Lower leg skin (tissue), 3 donors: ENCODE data around the gene CLSTN2.

ENCODE experiments used
- POLR2A ChIP-seq, 2 donors: fragments of 450-650 bp; IDR thresholded peaks; one replicate each; pipeline ENCODE4 v1.6.1; 2016 to 2017; ENCODE audit warnings: antibody characterized with exemption in 2 of 2, mild to moderate bottlenecking in 1 of 2, moderate library complexity in 1 of 2
- TF ChIP-seq, protein P1 (sequence below), 3 donors: fragments of 450-650 bp; IDR thresholded peaks; one replicate each; pipeline ENCODE4 v1.5.1; 2016; ENCODE audit warnings: antibody characterized with exemption in 3 of 3, mild to moderate bottlenecking in 3 of 3, moderate library complexity in 2 of 3

DNA sequence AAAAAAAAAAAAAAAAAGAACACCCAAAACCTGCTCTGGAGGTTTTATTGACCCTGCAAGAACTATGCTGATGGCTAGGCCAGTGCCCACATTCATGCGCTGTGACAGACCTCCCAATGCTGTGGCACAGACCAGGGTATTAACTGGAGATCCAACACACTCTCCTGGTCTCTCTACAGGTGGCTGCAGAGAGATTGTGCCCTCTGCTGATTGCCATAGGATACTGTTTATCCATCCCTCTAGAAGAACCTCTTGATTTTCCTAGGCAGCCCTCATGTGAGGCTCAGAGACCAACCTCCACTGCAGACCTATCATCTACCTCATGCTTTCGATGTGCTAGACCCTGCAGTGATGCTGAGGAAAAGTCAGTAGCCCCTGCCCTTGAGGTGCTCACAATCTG is 617.4 kb downstream of the CLSTN2 start:
- TF ChIP-seq, protein P1, sequence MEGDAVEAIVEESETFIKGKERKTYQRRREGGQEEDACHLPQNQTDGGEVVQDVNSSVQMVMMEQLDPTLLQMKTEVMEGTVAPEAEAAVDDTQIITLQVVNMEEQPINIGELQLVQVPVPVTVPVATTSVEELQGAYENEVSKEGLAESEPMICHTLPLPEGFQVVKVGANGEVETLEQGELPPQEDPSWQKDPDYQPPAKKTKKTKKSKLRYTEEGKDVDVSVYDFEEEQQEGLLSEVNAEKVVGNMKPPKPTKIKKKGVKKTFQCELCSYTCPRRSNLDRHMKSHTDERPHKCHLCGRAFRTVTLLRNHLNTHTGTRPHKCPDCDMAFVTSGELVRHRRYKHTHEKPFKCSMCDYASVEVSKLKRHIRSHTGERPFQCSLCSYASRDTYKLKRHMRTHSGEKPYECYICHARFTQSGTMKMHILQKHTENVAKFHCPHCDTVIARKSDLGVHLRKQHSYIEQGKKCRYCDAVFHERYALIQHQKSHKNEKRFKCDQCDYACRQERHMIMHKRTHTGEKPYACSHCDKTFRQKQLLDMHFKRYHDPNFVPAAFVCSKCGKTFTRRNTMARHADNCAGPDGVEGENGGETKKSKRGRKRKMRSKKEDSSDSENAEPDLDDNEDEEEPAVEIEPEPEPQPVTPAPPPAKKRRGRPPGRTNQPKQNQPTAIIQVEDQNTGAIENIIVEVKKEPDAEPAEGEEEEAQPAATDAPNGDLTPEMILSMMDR (IDR thresholded peaks at IDR 0.05), result no peak
- no peak for TF ChIP-seq POLR2A (IDR thresholded peaks at IDR 0.05)
